ENCODE data around the gene EXOSC7. TPM values are rescaled to one million over a fixed set of nuclear protein-coding genes. Genes with fewer than 3 reads are reported as not detected.

Gene EXOSC7
- total and polyA plus RNA-seq, 2 donors (not counting 1 experiment from before 2014, with no cell fraction given), result 25.5 to 40.0 TPM

GRCh38 chr3:44982817-44983216, 6.8 kb downstream of the EXOSC7 start:
- no peak overlapping the region for H3K27ac Mint-ChIP-seq
- CTCF ChIA-PET, result interaction anchor here (0.8 to 2.3 kb wide), 2 partner anchors 10 to 56 kb away, joined by 3 to 6 read pairs; no protein-coding TSS in a partner anchor

DNA sequence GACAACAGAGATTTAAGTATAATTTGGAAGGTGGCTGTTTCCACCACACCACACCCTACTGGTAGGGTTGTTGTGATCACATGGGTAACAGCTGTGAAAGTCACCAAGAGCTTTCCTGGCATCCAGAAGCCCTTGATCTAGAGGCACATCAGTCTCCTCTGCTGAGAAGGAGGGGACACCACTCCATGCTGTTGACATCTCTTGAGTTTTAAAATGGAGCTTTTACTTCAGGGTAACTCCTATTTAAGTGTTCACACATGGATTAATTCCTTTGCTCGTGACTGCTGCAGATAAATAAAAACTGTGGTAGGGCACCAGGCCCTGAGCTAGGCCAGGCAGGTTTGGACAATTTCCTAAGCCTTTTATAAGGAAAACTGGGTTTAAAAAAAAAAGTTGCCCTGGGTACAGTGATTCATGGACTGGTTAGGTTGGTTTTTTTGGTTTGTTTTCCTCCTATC, 7.5 kb downstream of the EXOSC7 start:
- Histone ChIP-seq H3K9ac (ENCODE audit: low read length) (no peak overlapping the region), H3K27me3 (replicated peaks in 1 of 4; ENCODE audit: control extremely low read depth in 1 of 4, control insufficient read depth in 3 of 4, insufficient read depth in 4 of 4, low read length in 3 of 4) (no peaks in the 10 kb centered on the region), H3K4me2 (replicated peaks; ENCODE audit: low read depth, low read length, poor library complexity, severe bottlenecking) (no peak overlapping the region), H3K9me3 (ENCODE audit: control extremely low read depth in 1 of 3, control insufficient read depth in 2 of 3, insufficient read depth in 1 of 3, low read length in 2 of 3) (no peaks in the 10 kb centered on the region), H3K27ac (ENCODE audit: low read length in 2 of 2) (no peak overlapping the region), H3K4me1 (ENCODE audit: control insufficient read depth in 2 of 2, insufficient read depth in 2 of 2, low read length in 2 of 2) (peaks cover 35 to 37% of the 10 kb centered on the region in 2 donors), H4K20me1 (ENCODE audit: control insufficient read depth, insufficient read depth, low read length, poor library complexity, severe bottlenecking) (peaks cover 52% of the 10 kb centered on the region), H3K36me3 (replicated peaks in 1 of 2; ENCODE audit: control extremely low read depth in 1 of 2, control insufficient read depth in 1 of 2, extremely low read depth in 1 of 2, insufficient read depth in 2 of 2, low read length in 1 of 2) (peaks cover 0 to 6% of the 10 kb centered on the region in 2 experiments), H3K79me2 (ENCODE audit: control insufficient read depth, insufficient read depth, low read length) (peaks cover 71% of the 10 kb centered on the region), H3K4me3 (ENCODE audit: control extremely low read depth in 1 of 5, extremely low read depth in 1 of 5, insufficient read depth in 1 of 5, low read depth in 2 of 5, low read length in 4 of 5) (no peak overlapping the region), H2AFZ (ENCODE audit: insufficient read depth, low read depth, low read length, poor library complexity, severe bottlenecking) (no peak overlapping the region)
- DNase-seq (no peak), ATAC-seq (ENCODE audit: low read depth) (no peak)
- Mint-ChIP-seq H3K9me3 (ENCODE audit: insufficient read depth) (no peaks in the 10 kb centered on the region), H3K4me1 (peaks cover 49% of the 10 kb centered on the region), H3K27ac (no peak overlapping the region), H3K4me3 (no peak overlapping the region), H3K27me3 (no peaks in the 10 kb centered on the region)
- intact Hi-C loops (cut with micrococcal nuclease), result no loop called here
- POLR2A ChIA-PET, result no interaction called here
- 80% methylated on average over 1 of the region's 1 CpG for WGBS (ENCODE audit: insufficient coverage)
- CTCF ChIA-PET, result interaction anchor here (0.8 to 2.3 kb wide), 2 partner anchors 10 to 55 kb away, joined by 3 to 6 read pairs; no protein-coding TSS in a partner anchor
- TF ChIP-seq CTCF (IDR thresholded peaks at IDR 0.05) (no peak), EZH2 (IDR thresholded peaks at IDR 0.05; ENCODE audit: borderline replicate concordance, insufficient read depth, low read depth, low read length, poor library complexity, severe bottlenecking) (no peak)

More at GRCh38 chr3:44982817-44983216, 6.8 kb downstream of the EXOSC7 start:
- intact Hi-C loops (cut with micrococcal nuclease), result no loop called here
- no peak for TF ChIP-seq EZH2 (IDR thresholded peaks at IDR 0.05; ENCODE audit: borderline replicate concordance, insufficient read depth, low read depth, low read length, poor library complexity, severe bottlenecking)
- TF ChIP-seq CTCF (IDR thresholded peaks at IDR 0.05), result no peak
- 100% methylated on average over 1 of the region's 3 CpGs for WGBS (ENCODE audit: insufficient coverage)
- Mint-ChIP-seq H3K9me3 (ENCODE audit: insufficient read depth) (no peaks in the 10 kb centered on the region), H3K4me3 (no peak overlapping the region), H3K27me3 (no peaks in the 10 kb centered on the region), H3K4me1 (peaks cover 52% of the 10 kb centered on the region)
- H3K27ac ChIP-seq (ENCODE audit: low read length in 2 of 2), result no peak overlapping the region
- peaks cover 0 to 6% of the 10 kb centered on the region in 2 experiments for H3K36me3 ChIP-seq (replicated peaks in 1 of 2; ENCODE audit: control extremely low read depth in 1 of 2, control insufficient read depth in 1 of 2, extremely low read depth in 1 of 2, insufficient read depth in 2 of 2, low read length in 1 of 2)
- ATAC-seq (ENCODE audit: low read depth) (no peak), DNase-seq (no peak)
- H3K4me2 ChIP-seq (replicated peaks; ENCODE audit: low read depth, low read length, poor library complexity, severe bottlenecking), result no peak overlapping the region
- peaks cover 48% of the 10 kb centered on the region for H4K20me1 ChIP-seq (ENCODE audit: control insufficient read depth, insufficient read depth, low read length, poor library complexity, severe bottlenecking)
- peaks cover 74% of the 10 kb centered on the region for H3K79me2 ChIP-seq (ENCODE audit: control insufficient read depth, insufficient read depth, low read length)
- POLR2A ChIA-PET, result no interaction called here
- H2AFZ ChIP-seq (ENCODE audit: insufficient read depth, low read depth, low read length, poor library complexity, severe bottlenecking), result no peak overlapping the region
- H3K4me3 ChIP-seq (ENCODE audit: control extremely low read depth in 1 of 5, extremely low read depth in 1 of 5, insufficient read depth in 1 of 5, low read depth in 2 of 5, low read length in 4 of 5), result no peak overlapping the region
- peaks cover 35 to 37% of the 10 kb centered on the region in 2 donors for H3K4me1 ChIP-seq (ENCODE audit: control insufficient read depth in 2 of 2, insufficient read depth in 2 of 2, low read length in 2 of 2)
- H3K27me3 ChIP-seq (replicated peaks in 1 of 4; ENCODE audit: control extremely low read depth in 1 of 4, control insufficient read depth in 3 of 4, insufficient read depth in 4 of 4, low read length in 3 of 4), result no peaks in the 10 kb centered on the region
- no peak overlapping the region for H3K9ac ChIP-seq (ENCODE audit: low read length)
- no peaks in the 10 kb centered on the region for H3K9me3 ChIP-seq (ENCODE audit: control extremely low read depth in 1 of 3, control insufficient read depth in 2 of 3, insufficient read depth in 1 of 3, low read length in 2 of 3)
